Activated naive CD8-positive, alpha-beta T cell (primary cell): ENCODE results near the gene HIRA.

Experiments
- H3K27ac Mint-ChIP-seq: one replicate; pipeline ENCODE4 v1.8.0; 2021; ENCODE audit warnings: mixed read lengths
- H3K27me3 Mint-ChIP-seq: one replicate; pipeline ENCODE4 v1.8.0; 2021; ENCODE audit warnings: mixed read lengths
- H3K36me3 Mint-ChIP-seq: one replicate; pipeline ENCODE4 v1.8.0; 2021; ENCODE audit warnings: mixed read lengths
- H3K4me1 Mint-ChIP-seq: one replicate; pipeline ENCODE4 v1.8.0; 2021; ENCODE audit warnings: low read depth, mixed read lengths
- H3K4me3 Mint-ChIP-seq: one replicate; pipeline ENCODE4 v1.8.0; 2021; ENCODE audit warnings: mild to moderate bottlenecking, mixed read lengths
- H3K9me3 Mint-ChIP-seq: one replicate; pipeline ENCODE4 v1.8.0; 2021; ENCODE audit warnings: low read depth, mixed read lengths

Gene HIRA

DNA sequence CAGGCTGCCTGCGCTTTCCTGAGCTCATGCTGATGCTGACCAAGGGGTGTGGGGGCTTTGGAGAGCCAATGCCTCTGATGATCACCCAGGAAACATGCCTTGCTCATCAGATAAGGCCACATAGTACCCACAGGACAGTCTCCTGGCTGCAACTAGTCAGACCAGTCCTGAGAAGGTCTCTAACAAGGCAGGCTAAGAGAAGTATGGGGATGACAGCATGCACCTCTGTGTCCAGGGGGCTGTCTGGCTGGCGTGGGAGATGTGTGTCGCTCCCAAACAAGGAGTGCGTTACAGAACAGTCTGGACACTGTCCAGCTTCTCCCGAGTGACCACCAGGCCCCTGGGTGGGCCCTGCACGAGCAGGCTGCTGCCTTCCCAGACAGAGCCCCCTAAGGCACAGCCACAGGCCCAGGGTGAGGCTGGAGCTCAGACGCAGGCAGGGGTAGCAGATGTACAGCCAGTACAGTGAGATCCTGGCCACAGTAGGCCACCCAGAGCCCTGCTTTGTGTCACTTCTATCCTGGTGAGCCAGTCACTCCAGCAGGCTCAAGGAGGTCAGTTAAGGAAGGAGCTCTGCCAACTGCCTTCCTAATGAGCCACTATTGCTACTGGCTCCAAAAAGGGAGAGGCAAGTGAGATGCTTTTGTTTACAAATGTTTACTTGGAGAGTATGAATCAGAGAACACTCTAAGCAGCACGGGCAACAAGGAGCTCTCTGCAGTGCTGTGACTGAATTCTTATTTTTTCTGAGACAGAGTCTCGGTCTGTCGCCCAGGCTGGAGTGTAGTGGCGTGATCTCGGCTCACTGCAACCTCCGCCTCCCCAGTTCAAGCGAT, 74.0 kb downstream of the HIRA start:
- Mint-ChIP-seq H3K36me3 (peaks cover 7% of the 10 kb centered on the region), H3K27ac (no peak overlapping the region), H3K4me3 (no peak overlapping the region), H3K27me3 (no peaks in the 10 kb centered on the region), H3K4me1 (no peaks in the 10 kb centered on the region), H3K9me3 (no peaks in the 10 kb centered on the region)

DNA sequence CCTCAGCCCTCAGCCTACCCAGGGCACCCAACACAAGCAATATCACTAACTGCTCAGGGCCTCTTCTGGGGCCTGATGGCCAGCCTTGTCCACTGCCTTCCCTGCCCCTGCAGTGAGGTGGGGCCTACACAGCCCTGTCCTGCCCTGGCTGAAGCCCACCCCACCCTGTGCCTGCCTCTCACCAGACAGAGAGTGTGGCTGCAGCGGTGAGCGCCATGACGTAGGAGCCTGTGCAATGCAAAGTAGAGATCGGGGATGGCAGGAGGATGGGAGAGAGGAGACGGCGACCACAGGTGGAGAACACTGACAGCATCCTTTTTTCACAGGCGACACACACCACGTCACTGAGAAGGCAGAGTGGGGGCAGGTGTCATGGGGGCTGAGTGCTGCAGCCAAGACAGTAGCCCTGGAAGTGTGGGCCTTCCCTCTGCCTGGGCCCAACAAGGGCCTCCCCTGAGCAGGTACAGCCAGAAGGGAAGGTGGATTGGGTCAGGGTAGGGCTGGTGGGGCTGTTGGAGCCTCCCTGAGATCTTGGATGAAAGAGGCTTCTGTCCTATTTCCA, 74.7 kb downstream of the HIRA start:
- no peak overlapping the region for H3K27ac Mint-ChIP-seq
- H3K27me3 Mint-ChIP-seq: no peaks in the 10 kb centered on the region
- H3K9me3 Mint-ChIP-seq: no peaks in the 10 kb centered on the region
- H3K4me3 Mint-ChIP-seq: no peak overlapping the region
- no peaks in the 10 kb centered on the region for H3K4me1 Mint-ChIP-seq
- peaks cover 10% of the 10 kb centered on the region for H3K36me3 Mint-ChIP-seq

DNA sequence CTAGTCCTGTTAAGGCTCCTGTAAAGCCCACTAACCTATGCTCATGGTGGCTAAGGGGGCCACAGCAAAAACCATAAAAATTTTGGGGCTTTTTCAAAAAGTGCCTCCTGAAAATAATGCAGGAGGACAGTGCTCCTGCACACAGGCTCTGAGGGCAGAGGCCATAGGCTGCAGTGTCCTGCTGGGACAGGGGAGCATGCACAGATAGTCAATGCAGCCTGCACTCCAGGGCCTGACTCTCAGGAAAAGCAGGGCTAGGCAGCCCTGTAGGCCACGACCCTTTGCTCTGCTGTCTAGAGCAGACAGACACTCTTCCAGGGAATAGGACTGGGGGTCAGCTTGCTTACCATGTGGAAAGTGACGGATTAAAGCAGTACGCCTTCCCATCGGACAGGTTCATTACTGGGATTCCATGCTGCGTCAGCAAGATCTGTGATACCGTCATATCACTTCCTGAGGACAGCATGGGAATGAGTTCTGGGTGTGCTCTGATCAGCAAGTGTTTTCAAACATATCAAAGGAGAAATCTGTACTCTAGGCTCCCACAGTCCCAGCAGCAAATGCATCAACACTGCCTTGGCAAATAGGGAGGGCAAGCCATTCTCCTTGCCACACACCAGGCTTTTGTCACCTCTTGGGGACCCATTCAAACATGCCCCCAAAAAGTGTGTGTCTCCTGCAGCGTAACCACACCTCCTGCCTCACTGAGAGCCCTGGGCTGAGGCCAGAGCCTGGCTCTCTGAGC, 75.9 kb downstream of the HIRA start:
- Mint-ChIP-seq H3K27me3 (no peaks in the 10 kb centered on the region), H3K9me3 (no peaks in the 10 kb centered on the region), H3K27ac (no peak overlapping the region), H3K36me3 (peaks cover 16% of the 10 kb centered on the region), H3K4me1 (no peaks in the 10 kb centered on the region), H3K4me3 (no peak overlapping the region)

DNA sequence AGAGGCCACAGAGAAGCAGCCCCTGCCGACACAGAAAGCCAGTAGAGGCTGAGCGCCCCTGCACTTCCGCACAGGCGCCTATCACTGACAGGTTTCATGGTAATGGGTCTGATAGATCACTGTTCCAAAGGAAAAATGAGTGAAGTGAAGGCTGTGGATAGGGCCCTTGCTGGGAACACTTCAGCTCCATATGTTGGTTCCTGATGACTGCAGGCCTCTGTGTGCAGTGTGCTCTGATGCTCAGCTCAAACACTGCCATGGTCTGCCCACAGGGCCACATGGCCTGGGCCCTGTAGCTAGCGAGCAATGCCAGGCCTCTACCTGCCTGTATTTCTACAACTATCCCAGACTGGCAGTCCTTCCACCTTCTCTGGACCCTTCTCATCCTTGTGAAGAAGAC, 77.3 kb downstream of the HIRA start:
- H3K4me3 Mint-ChIP-seq: no peak overlapping the region
- no peaks in the 10 kb centered on the region for H3K9me3 Mint-ChIP-seq
- H3K36me3 Mint-ChIP-seq: peaks cover 26% of the 10 kb centered on the region
- no peaks in the 10 kb centered on the region for H3K27me3 Mint-ChIP-seq
- no peak overlapping the region for H3K27ac Mint-ChIP-seq
- no peaks in the 10 kb centered on the region for H3K4me1 Mint-ChIP-seq

DNA sequence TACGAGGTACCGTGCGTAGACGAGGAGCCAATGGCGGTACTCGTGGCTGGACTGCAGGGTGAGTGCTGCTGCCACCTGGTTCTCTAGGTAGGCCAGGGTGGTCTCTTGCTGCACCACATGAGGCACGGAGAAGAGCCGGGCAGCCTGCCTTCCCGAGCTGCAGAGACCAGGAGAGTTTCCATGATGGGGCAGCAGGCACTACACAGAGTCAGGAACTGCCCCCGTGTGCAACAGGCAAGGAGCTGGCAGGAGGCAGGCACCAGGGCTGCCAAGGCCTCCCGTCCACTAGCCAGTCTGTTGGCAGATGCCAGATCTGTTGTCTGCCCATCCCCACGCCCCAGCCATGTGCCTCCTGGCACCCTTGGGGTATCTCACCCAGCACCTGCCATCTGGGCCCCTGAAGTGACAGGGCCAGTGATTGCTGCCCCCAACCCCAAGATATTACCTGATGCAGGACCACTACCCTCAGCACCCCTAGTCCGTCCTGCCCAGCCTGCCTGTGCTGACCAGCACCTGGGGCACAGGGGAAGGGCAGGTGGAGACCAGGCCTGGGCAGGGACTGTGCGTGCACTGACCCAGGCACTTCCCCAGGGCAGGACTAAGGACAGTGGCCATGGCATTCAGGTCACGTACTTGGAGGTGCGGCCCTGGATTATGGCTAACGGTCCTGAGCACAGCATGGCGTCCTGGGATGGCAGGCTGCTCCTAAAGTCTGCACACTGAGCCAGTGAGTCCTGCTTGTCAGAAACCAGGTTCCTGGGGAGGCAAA, 78.0 kb downstream of the HIRA start:
- no peak overlapping the region for H3K27ac Mint-ChIP-seq
- no peaks in the 10 kb centered on the region for H3K9me3 Mint-ChIP-seq
- H3K36me3 Mint-ChIP-seq: peaks cover 26% of the 10 kb centered on the region
- H3K4me1 Mint-ChIP-seq: no peaks in the 10 kb centered on the region
- H3K27me3 Mint-ChIP-seq: no peaks in the 10 kb centered on the region
- H3K4me3 Mint-ChIP-seq: no peak overlapping the region

DNA sequence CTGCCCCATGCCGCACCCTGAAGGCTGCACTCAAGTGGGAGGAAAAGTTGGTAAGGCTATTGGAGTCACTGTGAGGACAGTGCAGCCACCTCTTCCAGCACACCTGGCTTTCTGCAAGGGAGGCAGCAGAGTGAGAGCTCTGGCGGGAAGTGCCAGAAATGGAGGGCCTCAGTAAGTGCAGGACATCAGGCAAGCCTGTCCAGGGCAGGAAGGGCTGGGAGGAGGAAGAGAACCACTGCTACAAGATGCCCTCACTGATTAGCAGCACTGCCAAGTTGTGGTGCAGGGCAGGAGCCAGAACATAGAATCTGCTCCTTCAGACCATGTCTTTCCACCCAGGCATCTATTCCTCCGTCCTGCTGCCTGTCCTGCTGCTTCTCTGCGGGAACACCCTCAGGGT, 78.8 kb downstream of the HIRA start:
- Mint-ChIP-seq H3K4me3 (no peak overlapping the region), H3K36me3 (peaks cover 24% of the 10 kb centered on the region), H3K27ac (no peak overlapping the region), H3K9me3 (no peaks in the 10 kb centered on the region), H3K4me1 (no peaks in the 10 kb centered on the region), H3K27me3 (no peaks in the 10 kb centered on the region)

DNA sequence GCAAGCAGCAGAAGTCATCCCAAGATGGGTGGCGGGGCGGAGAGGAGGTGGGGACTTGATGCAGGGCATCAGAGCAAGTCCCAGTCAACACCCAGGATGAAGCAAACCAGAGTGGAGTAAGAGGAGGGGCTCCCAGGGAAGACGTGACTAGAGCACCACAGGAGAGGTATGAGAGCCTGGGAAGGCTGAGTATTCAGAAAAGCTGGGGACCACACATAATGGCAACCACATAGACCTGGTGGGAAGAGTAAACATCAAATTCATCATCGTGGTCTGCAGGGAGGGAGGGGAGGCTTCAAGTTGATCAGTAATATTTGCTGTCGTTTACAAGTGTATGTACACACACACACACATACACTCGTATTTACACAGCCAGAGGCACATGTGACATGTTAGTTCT, 79.3 kb downstream of the HIRA start:
- no peaks in the 10 kb centered on the region for H3K9me3 Mint-ChIP-seq
- no peak overlapping the region for H3K27ac Mint-ChIP-seq
- H3K27me3 Mint-ChIP-seq: no peaks in the 10 kb centered on the region
- H3K4me3 Mint-ChIP-seq: no peak overlapping the region
- H3K36me3 Mint-ChIP-seq: peaks cover 24% of the 10 kb centered on the region
- no peaks in the 10 kb centered on the region for H3K4me1 Mint-ChIP-seq

DNA sequence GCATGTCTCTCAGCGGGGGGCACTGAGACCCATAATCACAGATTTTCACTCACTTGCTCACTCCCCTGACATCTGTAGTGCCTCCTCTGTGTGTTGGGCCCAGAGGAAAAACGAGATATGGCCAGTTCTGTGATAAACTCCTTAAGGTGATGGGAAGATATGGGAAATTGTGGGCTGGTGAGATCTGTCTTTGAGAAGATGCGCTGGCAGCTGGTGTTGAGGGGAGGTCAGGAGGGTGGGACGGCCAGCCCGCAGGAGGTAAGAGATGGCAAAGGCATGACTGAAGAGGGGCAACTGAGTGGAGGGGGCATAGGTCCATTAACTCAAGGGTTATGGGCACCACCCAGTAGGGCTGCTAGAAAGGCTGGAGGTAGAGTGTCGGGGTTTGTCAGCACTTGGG, 79.9 kb downstream of the HIRA start:
- Mint-ChIP-seq H3K4me3 (no peak overlapping the region), H3K36me3 (peaks cover 24% of the 10 kb centered on the region), H3K9me3 (no peaks in the 10 kb centered on the region), H3K27ac (no peak overlapping the region), H3K27me3 (no peaks in the 10 kb centered on the region), H3K4me1 (no peaks in the 10 kb centered on the region)

DNA sequence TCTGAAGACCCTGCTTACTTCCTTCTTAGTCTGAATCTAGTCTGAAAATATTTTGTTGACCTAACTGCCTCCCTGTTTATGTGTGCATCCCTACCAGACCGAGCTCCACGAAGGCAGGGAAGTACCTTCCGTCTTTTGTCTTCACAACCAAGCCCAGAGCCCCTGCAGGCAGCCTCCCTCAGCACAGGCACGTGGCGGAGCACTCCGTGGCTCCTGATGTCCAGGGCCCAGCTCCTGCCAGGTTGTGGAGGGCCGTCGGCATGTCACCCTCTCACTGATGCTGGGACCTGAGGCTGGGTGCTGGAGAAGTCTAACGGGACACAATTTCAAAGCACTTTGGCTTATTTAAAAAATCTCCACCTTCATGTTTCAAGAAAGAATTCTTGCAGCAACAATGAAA, 80.6 kb downstream of the HIRA start:
- H3K9me3 Mint-ChIP-seq: no peaks in the 10 kb centered on the region
- H3K4me3 Mint-ChIP-seq: no peak overlapping the region
- H3K36me3 Mint-ChIP-seq: peaks cover 24% of the 10 kb centered on the region
- no peaks in the 10 kb centered on the region for H3K4me1 Mint-ChIP-seq
- H3K27me3 Mint-ChIP-seq: no peaks in the 10 kb centered on the region
- no peak overlapping the region for H3K27ac Mint-ChIP-seq

DNA sequence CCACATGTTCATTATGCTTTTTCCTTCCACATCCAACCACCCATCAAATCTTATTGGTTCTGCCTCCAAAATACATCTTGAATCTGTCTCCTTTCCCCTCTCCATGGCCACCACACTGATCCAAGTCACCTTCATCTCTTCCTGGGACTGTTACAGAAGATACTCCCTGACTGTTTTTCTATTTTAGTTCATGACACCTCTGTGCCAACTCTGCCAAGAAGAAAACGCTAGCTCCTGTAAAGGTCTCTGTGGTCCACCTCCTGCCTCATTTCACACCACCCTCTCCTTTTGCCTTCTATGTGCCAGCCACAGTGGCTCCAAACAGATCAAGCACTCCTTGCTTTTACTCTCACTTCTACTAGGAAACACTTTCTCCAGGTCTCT, 81.1 kb downstream of the HIRA start:
- H3K4me1 Mint-ChIP-seq: no peaks in the 10 kb centered on the region
- H3K27ac Mint-ChIP-seq: no peak overlapping the region
- H3K9me3 Mint-ChIP-seq: no peaks in the 10 kb centered on the region
- H3K4me3 Mint-ChIP-seq: no peak overlapping the region
- H3K36me3 Mint-ChIP-seq: peaks cover 24% of the 10 kb centered on the region
- H3K27me3 Mint-ChIP-seq: no peaks in the 10 kb centered on the region

DNA sequence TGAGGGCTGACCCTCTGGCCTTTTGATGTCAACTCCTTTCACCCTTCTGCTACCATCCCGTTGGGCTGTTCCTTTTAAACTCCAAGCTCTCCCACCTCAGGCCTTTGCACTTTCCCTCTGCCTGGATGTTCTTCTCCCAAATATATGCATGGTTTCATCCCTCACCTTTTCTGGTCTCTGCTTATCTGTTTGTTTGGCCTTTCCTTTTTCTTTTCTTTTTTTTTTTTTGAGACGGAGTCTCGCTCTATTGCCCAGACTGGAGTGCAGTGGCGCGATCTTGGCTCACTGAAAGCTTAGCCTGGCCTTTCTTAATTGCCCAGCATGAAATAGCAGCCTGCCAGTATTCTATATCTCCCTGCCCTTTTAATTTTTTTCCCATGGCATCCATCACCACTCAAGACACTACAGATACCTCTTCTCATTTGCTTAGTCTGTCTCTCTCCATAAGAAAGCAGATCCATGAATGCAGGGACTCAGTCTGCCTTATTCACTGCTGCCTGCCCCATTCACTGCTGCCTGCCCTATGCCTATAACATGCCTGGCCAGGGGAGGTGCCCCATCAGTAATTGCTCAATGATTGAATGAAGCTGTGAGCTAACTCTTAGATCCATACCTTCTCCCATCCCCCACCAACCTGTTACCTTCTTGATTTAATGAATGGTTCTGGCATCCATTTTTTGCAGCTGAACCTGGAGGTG, 81.6 kb downstream of the HIRA start:
- H3K4me1 Mint-ChIP-seq: no peaks in the 10 kb centered on the region
- no peaks in the 10 kb centered on the region for H3K9me3 Mint-ChIP-seq
- H3K36me3 Mint-ChIP-seq: peaks cover 24% of the 10 kb centered on the region
- no peak overlapping the region for H3K4me3 Mint-ChIP-seq
- no peak overlapping the region for H3K27ac Mint-ChIP-seq
- no peaks in the 10 kb centered on the region for H3K27me3 Mint-ChIP-seq

DNA sequence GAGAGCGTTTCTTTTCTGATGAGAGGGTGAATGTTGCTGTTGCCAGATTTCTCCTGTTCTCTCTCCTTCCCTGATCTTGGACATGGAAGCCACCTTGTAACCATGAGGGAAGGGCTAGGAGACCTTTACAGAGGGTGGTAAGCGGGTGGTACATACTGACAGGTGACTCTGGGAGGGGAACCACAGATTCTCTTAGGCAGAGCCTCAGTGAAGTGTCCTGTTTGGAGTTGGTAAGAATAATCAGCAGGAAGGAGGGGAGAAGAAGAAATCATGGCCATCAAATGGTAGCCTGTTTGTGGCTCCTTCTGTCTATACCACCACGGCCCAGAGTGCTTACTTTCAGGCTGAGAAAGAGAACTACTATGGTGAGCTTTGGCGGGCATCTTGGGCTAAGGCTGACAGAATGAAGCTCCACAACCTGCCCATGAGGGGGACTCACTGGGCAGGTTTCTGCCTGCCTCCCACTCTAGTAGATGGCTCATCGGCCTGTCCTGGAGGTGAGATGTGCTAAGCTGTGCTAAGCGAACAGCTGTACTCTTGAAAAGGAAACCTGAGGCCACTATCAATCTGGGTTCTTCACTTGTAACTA, 84.8 kb downstream of the HIRA start:
- Mint-ChIP-seq H3K36me3 (peaks cover 39% of the 10 kb centered on the region), H3K4me3 (no peak overlapping the region)

DNA sequence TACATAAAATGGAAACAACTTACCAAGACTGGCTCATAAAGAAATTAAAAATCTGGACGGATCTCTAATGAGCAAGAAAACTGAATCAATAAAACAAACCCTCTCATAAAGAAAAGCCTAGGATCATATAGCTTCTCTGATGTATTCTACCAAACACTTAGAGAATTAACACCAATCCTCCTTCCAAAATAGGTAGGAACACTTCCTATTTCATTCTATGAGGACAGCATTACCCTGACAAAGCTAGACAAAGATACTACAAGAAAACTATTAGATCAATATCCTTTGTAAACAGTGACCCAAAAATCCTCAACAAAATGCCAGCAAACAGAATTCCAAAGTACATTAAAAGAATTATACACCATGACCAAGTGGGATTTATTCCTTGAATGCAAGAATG, 87.1 kb downstream of the HIRA start:
- peaks cover 37% of the 10 kb centered on the region for H3K36me3 Mint-ChIP-seq
- peak overlapping the region; percentile 8 for H3K27ac Mint-ChIP-seq
- no peaks in the 10 kb centered on the region for H3K4me1 Mint-ChIP-seq
- no peaks in the 10 kb centered on the region for H3K27me3 Mint-ChIP-seq
- H3K9me3 Mint-ChIP-seq: peaks cover 10% of the 10 kb centered on the region
- no peak overlapping the region for H3K4me3 Mint-ChIP-seq

More for the DNA sequence above, 84.8 kb downstream of the HIRA start:
- no peaks in the 10 kb centered on the region for H3K4me1 Mint-ChIP-seq
- peak overlapping the region; percentile 11 for H3K27ac Mint-ChIP-seq
- H3K27me3 Mint-ChIP-seq: no peaks in the 10 kb centered on the region
- H3K9me3 Mint-ChIP-seq: peaks cover 3% of the 10 kb centered on the region

DNA sequence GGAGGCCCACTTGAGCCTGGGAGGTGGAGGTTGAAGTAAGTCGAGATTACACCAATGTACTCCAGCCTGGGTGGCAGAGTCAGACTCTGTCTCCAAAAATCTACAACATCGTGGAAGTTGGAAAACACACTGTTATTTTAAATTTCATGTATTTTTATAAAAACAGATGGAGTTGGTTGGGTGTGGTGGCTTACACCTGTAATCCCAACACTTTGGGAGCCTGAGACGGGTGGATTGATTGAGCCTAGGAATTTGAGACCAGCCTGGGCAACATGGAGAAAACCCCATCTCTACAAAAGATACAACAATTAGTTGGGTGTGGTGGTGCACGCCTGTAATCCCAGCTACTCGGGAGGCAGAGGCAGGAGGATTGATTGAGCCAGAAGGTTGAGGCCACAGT, 88.1 kb downstream of the HIRA start:
- Mint-ChIP-seq H3K4me3 (no peak overlapping the region), H3K36me3 (peaks cover 45% of the 10 kb centered on the region), H3K27ac (no peak overlapping the region), H3K9me3 (peaks cover 18% of the 10 kb centered on the region), H3K4me1 (no peaks in the 10 kb centered on the region), H3K27me3 (no peaks in the 10 kb centered on the region)
